ENCODE measurements around the gene MOB1A.
A peak's percentile ranks its signal among the peaks of the same experiment; 100 is the strongest.
"Not testable (repeated sequence)": the region's sequence is repeated elsewhere in the genome, so short reads cannot be mapped to it uniquely, and the experiment has no call there.

Gene MOB1A

DNA sequence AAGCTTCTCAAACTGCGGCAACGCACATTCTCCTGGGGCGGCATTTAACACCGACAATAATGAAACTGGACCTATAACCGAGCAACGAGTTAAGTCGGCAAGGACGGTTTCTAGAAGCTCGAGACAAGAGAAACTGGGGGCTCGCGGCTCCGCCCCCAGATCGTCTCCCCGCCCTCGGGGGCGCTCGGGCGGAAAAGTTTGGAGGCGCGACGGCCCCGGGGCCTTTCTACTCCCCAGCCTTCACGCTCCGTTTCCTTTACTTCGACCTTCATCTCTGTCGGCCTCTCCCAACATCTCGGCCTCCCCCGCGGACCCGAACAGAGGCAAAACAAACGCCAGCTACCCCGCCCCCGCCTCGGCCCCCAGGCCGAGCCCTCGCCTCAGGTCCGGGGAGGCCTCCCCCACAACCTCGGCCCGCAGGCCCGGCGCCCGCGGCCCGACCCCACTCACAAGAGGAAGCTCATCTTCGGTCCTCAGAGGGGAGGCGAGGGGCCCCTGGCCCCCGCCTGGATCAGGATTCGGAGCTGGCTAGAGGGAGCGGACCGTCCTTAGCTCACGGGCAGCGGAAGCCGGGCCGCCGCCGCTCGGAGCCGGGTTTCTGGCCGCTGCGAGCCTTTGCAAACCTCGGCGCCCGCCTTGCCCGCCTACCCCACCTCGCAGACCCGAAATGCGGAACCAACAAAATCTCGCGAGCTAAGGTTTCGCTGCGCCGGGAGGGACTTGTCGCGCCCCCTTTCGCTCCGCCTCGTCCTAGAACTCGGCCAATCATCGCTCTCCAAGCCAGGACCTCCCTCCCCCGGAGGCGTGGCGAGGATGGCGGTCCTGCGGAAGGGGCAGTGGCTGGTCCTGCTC lies at the start of gene MOB1A:
Gene MOB1A, minus strand, starts transcription at position 669 of the 852 bp plus-strand sequence. Its CDS starts 205 bp downstream, at position 464.
- DNase-seq, result peak; percentile 91

DNA sequence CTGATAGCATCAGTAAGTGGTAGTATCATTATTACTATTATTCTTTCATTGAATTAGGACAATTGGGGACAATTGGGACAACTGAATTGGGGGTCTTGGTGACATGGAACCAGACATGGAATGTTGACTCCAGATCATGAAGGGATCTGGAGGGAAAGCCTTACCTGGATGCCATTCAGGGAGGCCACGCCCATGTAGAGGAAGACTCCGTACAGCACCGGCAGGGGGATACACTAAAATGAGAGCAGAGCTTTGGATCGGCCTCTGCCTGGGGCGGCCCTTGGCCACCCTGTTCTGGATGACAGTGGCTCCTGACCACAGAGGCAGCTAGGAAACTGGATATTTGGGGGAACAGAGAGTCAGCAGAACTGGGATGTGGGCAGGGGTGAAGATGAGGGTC lies 49.0 kb upstream of the MOB1A start:
- DNase-seq, result no peak

DNA sequence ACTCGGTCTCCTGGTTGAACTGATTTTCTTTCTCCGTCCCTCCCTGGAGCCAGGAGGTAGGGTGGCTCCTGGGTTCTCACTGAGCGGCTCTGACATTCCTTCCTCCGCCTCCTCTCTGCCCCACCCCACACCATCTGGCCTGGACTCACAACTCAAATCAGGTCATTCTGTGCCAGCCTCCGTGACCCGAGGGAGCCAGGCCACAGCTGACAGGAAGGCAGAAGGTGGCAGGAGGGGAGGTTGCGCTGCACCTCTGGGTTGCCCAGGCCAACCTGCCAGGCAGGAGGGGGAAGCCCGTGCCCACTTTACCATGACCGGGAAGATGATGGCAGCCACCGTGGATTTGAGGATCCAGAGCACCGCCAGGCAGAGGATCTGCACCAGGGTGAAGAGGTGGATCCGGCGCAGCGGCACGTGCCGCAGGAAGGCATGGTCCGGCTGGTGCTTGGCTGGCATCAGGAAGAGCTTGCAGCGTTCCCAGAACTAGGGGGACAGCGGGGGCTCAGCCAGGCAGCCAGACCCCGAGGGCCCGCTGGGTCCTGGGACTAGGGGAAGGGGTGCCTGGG lies 48.1 kb upstream of the MOB1A start:
- DNase-seq, result no peak

DNA sequence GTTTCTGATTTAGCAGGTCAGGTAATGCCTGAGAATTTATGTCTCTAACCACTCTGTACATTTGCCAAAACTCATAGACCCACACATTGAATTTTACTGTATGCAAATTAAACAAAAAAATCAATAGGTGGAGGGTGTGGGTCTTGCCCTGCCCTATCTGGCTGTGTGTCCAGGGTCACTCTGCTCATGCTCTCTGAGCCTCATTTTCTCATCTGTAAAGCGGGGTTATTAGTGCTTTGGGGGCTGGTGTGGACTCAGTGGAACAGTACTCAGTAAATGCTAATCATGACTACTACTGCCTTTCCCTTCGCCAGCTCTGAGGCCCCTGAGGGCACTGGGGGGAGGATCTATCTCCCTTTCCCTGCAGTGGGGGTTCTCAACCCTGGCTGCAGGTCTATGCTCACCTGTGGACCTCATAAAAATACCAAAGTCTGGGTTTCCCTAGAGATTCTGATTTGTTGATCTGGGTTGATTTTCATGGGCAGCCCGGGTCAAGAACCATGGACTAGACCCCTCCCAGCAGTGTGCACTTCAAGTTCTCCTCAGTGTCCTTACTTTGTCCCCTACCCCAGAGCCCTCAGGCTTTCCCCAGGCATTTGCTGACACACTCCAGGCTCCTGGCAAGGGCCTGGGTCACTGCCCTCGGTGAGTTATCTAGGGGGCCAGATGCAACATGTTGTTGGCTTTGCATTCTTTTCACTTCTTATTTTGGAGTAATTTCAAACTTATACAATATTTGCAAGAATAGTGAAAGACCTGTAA lies 47.2 kb upstream of the MOB1A start:
- DNase-seq, result no peak

DNA sequence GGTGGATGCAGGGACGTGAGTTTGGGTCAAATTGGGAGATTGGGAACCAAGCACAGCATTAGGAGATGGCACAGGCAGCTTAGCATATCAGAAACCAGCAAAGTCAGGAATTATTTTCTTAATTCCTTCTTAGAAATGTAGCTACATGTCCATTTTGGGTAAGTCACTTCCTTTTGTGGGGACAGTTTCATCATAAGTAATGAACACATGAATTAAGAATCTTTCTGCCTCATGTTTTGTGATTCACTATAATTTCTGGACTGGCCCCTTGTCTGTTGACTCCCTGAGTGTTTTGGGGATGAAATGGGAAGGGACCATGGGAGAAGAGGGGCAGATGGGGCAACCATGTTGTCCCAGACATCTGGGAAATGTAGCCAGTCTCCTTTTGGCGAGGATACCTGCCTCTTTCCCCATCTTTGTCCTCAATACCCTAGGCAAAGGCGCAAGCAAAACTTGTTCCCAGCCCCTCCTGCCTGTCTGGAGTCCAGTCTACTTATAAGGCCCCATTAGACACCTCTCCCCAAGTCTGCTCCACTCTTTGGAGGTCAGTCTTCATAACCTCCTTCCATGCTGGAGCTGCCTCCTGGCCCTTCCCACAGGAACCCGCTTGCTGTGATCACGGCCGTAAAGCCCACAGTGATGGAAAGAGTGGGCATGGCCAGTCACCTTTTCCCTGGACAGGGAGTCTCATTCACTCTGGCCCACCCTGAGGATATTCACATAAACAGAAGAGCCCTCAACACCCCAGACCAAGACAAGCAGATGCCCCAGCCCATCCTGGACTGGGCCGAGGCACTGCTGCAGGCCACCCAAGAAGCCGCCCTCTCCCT lies 45.5 kb upstream of the MOB1A start:
- no peak for DNase-seq

DNA sequence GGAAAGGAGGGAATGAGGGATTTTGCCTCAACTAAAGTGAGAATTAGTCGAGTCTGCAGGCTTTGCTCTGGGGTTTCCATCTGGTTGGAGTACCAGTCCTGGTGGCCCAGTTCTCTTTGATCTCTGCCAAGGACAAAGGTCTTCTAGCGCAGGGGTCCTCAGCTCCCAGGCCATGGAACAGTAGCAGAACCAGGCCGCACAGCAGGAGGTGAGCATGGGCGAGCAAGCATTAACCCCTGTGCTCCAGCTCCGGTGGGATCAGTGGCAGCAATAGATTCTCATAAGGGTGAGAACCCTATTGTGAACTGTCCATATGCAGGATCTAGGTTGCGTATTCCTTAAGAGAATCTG lies 43.6 kb upstream of the MOB1A start:
- no peak for DNase-seq

DNA sequence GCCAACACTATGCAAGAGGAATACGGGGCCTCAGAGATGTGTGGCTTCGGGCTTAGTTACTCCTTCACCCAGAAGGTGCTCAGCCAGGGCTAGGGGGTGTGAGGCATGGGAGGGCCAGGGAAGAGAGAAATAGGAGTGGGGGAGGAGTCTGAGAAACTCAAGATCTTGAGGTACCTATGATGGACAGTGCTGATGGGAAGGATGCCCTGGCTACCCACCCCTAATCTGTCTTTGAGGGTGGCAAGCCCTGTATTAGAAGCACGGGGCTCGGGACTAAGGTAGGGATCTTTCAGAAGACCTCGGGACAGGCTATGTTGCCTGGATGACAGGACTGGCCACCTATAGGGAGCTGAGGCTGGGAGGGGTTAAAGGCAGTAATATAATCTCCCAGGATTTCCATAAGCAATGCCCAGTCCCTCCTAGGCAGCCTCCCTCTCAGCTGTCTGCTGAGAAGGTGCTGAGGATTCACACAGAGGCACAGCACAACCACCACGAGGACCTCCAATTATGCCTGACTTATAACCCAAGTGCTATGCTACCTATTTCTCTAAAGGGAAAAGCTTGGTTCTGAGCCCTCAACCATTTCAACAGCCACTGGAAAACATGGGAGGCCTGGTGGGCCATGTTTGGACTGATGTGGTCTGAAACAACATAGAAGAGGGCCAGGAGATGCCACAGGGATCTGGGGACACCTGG lies 43.1 kb upstream of the MOB1A start:
- DNase-seq, result no peak

DNA sequence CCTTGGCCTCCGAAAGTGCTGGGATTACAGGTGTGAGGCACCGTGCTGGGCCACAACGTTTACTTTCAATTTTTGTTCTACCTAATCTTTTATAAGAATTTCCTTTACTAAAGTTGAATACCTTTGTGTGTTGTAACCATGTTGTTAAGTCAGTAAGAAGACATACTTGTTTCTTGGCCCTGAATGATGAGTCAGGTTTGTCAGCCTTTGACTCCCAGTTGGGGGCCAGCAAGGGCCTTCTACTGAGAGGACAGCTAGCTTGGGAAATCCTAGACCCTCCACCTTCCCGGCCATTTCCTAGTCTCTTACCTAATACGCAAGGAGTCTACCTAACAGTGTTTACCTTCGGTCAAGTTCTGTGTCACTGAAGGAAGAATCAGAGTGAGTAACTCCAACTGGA lies 42.4 kb upstream of the MOB1A start:
- no peak for DNase-seq

DNA sequence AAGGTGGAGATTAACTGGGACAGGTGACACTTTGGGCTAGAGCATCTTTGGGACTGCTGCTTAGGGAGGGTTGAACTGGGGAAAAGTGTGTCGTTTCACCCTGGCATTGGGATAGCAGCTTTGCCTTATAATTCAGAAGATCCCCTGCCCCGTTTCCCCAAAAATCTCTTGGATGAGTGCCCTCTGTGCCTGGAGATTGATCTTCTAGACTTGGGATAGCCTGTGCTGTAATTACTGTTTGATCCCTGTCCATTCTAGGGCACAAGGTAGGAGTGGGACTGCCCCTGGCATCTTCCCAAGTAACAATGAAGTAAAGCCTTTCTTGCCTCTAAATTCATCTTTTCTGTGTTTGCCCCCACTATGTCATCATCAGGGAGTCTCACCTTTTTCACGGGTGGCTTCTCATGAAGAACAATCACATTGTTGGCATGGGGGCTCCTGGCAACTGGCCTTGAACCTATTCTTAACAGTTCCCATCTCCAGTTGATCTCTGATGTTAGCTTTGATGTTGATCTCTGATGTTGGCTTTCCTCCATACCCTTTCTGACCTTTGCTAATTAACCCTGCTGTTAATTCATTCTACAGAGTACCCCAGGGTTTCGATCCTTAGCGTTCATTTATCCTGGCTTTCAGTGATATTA lies 41.3 kb upstream of the MOB1A start:
- DNase-seq, result no peak

DNA sequence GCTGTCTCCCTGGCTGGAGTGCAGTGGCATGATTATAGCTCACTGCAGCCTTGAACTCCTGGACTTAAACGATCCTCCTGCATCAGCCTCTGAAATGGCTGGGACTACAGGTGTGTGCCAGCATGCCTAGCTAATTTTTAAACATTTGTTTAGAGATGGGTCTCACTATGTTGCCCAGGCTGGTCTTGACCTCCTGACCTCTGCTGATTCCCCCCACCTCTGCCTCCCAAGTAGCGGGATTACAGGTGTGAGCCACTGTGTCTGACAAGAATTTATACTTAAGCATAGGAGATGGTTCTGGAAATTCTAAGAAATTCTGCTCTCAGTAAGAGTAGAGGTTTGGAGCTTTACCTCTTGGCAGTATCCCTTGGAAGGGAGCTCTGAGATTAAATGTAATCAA lies 38.0 kb upstream of the MOB1A start:
- no peak for DNase-seq

DNA sequence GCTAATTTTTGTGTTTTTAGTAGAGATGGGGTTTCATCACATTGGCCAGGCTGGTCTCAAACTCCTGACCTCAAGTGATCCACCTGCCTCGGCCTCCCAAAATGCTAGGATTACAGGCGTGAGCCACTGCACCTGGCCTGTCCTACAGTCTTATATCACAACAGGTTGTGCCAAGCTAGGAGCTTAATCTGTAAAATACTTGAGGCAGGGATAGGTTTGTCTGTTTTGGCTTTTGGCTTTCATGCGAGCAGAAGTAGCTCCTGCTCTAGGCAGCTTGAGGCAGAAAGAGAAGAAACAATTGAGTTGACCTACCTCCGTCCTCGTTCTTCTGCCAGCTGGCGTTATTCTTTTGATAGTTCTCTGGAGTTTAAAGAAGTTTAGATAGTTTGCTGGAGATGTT lies 37.1 kb upstream of the MOB1A start:
- DNase-seq, result not testable (repeated sequence)

DNA sequence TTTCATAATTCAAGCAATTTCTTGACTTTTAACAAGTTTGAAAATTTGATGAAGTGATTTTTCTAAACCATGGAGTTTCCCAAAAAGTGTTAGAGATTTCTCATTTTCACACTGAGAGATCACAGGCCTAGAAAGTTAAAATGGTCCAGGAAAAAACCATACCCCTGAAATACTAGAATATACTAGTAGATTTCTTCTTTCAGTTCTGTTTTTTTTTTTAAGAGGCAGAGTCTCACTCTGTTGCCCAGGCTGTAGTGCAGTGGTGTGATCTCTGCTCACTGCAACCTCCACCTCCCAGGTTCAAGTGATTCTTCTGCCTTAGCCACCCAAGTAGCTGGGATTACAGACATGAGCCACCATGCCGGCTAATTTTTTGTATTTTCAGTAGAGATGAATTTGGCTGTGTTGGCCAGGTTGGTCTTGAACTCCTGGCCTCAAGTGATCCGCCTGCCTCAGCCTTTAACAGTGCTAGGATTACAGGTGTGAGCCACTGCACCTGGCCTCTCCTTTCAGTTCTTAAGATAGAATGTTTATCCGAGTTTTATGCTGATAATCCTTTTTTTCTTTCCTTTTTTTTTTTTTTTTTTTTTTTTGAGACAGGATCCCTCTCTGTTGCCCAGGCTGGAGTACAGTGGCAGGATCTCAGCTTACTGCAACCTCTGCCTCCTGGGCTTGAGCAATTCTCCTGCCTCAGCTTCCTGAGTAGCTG lies 34.2 kb upstream of the MOB1A start:
- no peak for DNase-seq

DNA sequence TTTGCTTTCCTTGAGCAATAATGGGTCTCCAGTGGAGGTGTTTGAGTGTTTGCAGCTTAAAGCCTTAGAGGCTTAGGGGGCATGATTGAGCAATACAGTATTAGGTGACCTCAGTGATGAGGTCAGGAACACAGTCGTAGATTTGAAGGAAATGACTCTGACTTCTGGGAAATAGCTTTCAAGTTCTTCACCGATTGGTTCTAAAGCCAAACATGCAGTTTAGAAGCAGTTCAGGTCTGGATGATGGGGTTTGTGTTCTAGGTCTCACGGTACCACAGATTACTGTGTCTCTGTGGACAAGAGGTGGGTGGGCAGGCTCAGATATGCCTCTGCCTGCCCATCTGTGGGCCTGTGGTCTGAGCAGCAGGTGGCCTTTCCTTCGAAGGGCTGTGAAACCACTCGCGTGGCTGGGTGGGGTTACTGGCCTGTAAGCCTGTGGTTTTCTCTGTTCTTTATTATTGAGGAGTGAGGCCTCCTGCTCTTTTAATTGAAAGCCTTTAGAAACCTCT lies 27.6 kb upstream of the MOB1A start:
- no peak for DNase-seq

DNA sequence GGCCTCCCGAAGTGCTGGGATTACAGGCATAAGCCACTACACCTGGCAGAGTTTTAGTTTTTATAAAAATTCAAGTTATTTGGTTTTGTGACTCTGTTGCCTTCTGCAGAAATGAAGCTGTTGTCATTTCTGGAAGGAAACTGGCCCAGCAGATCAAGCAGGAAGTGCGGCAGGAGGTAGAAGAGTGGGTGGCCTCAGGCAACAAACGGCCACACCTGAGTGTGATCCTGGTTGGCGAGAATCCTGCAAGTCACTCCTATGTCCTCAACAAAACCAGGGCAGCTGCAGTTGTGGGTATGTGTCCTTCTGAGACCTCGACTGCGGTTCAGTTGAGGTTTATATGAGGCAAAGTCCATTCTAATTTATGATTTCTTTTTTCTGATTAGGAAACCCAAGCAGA lies 26.9 kb upstream of the MOB1A start:
- no peak for DNase-seq

DNA sequence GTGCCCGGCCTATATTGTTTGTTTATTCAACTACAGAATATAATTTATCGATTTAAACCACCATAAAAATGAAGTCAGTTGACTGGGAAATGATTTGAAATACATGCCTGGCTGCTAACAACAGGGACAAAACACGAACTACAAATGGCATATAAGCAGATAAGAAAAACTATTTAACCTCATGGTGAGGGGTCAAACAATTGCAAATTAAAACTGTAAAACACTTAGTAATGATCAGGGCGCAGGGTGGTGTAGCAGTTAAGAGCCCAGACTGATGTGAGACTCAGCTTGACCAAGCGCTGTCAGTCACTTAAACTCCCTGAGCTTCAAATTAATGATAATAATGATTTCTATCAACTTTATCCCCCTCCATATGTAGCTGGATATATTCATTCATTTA lies 26.4 kb upstream of the MOB1A start:
- DNase-seq, result no peak

DNA sequence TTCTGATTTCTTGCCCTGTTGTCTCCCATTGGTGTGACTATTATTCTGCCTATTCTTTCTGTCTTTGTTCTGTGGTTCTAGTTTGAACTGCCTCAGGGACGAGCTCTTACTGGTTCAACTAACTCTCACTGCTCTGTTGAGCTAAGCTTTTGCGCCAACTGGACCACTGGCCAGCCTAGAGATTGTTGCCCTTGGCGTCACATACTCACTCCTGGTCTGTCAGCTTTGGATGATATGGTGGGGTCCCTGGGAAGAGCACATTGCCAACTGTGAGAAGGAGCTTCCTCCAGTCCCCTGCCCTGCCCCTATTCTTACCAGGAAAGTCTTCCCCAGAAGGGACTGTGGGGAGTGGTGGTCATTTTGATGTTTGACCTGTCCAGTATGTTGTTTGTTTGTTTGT lies 25.8 kb upstream of the MOB1A start:
- no peak for DNase-seq

DNA sequence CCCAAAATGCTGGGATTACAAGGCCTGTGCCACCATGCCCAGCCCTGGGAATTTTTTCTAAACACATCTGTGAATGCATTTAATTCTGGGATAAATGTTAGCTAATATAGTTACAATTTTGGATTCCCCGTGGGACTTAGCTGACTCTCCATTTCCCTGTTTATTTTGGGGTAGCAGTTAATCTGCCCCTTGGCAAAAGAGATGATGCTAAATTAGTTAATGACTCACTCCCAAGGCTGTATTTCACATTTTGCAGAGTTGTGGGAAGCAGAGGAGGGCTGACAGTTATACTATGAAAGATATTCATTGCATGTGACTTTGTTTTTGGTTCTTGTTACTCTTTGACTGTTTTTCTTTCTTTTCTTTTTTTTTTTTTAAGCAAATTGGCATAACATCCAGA lies 22.9 kb upstream of the MOB1A start:
- no peak for DNase-seq

DNA sequence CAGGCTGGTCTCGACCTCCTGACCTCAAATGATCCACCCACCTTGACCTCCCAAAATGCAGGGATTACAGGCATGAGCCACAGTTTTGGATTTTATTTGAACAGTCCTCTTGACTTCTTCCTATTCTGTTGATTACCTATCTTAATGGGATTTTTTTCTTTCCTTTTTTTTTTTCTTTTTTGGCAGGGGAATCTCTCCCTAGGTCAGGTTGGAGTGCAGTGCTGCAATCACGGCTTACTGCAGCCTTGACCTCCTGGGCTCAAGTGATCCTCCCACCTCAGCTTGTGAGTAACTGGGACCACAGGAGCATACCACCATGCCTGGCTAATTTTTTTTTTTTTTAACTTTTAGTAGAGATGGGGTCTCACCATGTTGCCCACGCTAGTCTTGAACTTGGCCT lies 22.5 kb upstream of the MOB1A start:
- DNase-seq, result no peak

DNA sequence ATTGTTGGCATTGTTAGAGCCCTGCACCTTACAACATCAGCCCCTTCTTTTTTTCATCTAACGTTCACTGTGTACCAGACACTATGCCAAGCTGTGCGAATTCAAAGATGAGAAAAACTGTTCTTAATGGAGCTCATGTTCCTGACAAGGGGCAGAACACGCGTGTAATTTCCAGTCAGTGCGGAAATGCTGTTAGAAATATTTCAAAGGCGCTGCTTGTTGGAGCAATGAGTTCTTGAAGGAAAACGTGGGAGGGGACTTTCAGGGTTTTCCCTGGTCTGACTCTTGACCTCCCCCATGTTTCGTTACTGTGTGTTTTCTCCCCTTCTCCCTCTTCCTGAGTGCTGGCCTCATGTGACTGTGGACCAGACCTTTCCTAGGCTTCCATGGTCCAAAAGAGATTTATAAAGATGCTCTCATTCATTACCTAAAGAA lies 21.2 kb upstream of the MOB1A start:
- DNase-seq, result no peak

DNA sequence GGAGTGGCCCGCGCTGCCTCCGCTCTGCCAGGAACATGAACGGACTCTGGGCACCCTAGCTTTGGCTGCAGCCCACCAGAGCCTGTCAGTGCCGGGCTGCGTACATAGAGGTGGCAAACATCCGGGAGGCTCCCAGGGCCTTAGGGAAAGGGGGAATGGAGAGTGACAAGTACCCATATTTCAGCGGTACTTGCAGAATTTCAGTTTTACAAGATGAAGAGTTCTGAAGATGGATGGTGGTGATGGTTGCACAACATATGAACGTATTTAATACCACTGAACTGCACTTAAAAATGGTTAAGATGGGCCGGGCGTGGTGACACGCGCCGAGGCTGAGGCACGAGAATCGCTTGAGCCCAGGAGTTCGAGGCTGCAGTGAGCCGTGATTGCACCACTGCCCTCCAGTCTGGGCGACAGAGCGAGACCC lies 20.6 kb upstream of the MOB1A start:
- DNase-seq, result no peak
